ENCODE results near the gene BCL2L15.

The BCL2L15 gene

DNA sequence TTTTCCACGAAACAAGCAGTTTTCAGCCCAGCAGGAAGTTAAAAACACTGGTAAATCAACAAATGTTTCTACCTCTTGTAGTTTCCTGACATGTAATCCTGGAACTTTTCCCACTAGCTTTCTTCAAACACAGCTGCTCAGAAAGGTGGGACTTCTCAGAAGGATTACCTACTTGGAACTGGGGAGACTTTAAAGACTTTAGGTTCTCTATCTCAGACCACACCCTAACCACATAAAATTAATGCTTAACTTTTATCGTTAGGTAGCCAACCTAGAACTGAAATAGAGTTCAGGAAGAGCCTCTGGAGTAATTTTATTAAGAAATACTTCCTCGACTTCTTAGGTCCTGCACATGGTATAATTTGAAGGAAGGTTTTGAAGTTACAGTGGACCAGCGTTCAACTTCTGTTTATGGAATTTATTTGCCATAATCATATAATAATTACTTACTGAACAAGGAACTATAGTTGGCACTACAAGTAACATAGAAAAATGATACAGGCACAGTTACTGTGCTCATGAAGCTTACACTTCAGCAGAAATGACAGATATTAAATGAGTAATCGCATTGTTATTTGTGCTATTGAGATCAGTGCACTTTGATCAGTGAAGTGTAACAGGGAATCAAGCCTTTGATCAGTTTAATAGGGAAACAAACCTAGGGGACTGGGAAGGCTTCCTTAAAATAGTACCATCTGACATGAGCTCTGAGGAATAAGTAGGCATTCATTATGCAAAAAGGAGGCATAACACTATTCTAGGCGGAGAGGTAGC, at the start of gene BCL2L15:
TSS of gene BCL2L15 (minus strand) at position 180 of the 774 bp plus-strand sequence. CDS start 206 bp downstream, outside the sequence.
- no peak for DNase-seq (ENCODE audit: low spot score)

- DNase-seq (ENCODE audit: low spot score): no peak
Observed at GRCh38 chr1:113937146-113937545, 49.8 kb upstream of the BCL2L15 start.

- no peak for DNase-seq (ENCODE audit: low spot score)
Observed at GRCh38 chr1:113935970-113936369, 48.6 kb upstream of the BCL2L15 start.

DNA sequence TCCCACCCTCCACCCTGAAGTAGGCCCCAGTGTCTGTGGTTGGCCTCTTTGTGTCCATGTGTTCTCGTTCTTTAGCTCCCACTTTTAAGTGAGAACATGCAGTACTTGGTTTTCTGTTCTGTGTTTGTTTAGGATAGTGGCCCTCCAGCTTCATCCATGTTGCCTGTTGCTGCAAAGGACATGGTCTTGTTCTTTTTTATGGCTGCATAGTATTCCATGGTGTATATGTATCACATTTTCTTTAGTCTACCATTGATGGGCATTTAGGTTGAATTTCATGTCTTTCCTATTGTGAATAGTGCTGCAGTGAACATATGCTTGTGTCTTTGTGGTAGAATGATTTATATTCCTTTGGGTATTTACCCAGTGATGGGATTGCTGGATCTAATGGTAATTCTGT, 47.8 kb upstream of the BCL2L15 start:
- no peak for DNase-seq (ENCODE audit: low spot score)

DNA sequence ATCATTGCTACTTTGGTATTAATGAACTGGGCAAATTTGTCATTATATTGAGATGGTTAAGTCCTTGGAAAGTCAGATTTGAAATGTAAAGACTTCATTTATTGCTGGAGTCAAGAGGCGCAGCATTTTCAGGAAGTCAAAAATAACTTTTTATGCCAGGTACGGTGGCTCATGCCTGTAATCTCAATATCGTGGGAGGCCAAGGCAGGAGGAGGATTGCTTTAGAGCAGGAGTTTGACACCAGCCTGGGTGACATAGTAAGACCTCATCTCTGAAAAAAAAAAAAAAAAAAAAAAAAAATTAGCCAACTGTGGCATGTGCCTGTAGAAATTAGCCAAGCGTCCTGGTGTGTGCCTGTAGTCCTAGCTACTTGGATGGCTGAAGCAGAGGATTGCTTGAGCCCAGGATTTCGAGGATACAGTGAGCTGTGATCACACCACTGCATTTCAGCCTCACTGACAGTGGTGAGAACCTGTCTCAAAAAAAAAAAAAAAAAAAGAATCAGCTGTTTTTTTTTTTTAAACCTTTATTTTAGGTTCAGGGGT, 47.2 kb upstream of the BCL2L15 start:
- DNase-seq (ENCODE audit: low spot score): no peak

DNA sequence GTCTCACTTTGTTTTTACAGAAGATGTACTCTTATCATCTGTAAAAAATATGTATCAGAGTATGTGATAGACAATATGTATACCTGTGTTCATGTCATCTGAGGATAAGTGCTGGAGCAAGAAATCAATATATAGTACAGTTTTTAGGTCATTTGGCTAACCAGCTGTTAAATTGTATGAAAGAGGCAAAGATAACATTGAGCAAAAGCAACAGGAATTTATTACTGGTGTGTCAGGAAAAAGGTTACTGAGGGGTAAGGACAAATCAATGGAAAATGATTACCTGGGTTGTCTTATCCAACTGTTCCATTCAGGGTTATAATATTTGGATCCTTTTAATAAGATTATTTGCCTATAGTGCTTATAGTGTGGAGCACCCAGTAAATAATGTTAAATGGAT, 46.6 kb upstream of the BCL2L15 start:
- DNase-seq (ENCODE audit: low spot score): no peak

DNA sequence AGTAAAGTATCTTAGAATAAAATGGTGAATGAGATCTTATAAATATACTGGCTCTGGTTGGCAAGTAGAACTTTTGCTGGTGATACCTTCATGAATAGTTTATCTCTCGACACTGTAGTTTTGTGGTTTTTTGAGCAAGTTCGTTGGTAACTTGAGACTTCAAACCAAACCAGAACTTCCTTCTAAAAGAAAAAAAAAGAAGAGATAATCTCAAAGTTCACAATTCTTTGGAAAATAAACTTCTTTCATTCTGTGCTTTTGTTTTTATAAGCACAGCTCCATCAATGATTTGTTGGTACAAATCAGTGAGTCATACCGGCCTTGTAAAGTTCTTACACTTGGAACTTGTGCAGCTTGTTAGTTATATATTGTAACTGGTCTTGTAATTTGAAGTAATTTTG, 44.1 kb upstream of the BCL2L15 start:
- peak; percentile 17 for DNase-seq (ENCODE audit: low spot score)

DNA sequence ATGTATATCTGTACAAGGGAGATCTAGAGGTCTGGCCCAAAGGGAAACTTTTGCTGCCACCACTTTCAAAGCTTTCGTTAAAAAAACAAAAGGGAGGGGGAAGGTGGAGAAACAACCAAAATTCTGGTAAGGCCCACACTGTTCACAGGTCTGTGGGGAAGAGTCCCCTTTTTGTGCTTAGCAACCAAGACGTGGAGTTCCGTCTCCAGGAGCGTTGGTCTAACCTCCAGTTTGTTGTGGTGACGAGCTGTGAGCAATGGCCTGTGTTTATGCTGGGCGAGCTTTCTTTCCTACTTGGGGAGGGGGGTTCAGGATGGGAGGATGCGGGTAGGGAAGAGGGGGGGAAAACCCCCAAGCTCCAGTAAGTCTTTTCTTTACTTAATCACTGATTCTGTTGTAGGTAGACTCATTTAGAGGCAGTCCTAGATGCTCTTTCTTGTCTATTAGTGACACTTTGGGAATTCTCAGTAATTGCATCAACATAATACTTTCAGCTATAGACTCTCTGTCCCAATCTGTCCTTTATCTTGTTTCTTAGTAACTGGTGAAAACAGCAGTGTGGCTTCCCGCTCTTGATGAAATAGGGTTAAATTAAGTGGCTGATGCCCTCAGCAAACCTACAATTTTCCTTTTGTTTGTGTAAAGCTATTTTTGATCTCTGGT, 43.2 kb upstream of the BCL2L15 start:
- DNase-seq (ENCODE audit: low spot score): peak; percentile 39

DNA sequence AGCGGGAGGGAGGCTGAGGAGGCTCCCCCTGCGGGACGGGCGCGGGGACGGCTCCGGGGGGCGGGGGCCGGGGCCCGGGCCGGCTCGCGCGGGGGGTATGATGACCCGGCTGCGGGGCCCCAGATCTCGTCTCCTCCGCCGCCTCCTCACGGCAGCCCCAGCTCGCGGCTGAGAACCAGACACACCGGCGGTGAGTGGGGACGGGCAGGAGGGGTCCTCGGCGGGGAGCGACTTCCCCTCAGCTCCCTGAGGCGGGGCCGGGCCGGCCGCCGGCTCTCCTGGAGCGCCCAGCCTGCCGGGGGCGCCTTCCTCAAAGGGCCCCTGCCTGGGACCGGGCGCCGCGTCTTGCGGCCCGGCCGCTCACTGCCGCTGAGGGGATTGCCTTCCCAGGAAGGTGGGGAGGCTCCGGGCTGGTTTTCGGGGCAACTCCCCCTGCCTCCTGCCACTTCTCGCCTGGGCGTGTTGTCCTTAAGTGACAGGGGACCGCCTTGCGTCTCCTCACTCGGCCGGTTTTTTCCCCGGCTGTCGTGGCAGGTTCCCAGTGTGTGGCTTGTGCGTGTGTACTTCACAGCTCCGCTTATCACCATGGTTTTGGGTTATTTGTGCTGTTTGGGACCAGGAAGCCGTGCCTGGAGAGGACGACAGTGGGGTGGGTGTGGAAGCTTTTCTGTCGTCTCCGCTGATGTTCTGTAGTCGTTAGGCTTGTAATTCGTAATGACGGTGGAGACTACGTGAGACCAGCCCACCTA, 42.5 kb upstream of the BCL2L15 start:
- DNase-seq (ENCODE audit: low spot score): peak; percentile 78

DNA sequence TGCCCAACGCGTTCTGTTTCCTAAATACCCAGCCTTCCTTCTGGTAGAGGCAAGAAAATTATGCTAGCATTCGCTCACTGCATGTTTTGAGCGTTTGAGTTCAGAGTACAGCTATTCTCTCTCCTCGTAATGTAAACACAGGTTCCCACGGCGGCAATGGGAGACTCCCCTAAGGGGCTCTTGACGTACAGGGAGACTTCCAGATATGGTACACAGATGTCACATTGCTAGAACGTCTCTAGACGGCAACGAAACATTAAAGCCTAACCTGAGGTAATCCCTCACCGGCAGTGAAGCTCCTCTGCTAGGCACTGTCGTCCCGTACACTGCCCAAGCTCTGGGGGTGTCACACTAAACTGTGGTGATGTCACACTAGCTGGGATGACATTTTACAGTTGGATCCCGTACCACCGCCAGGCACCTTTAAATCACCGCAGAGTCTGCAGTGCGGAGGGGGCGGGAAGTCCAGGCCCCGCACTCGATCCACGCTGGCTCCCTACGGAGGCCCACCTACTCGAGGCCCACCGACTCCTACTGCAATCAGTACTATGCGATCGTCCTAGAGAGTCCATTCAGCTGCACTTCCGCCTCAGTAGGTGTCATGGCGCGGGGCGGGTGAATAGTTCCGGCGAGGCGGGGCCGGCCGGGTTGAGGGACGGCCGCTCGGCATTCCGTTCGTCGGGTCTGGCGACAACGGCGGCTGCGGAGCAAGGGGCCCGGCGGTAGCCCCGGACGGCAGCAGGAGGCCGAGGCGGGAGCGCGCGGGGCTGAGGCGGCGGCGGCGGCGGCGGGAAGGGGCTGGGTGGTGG, 41.8 kb upstream of the BCL2L15 start, which contains the start of gene HIPK1:
TSS of gene HIPK1 (plus strand) at position 384 of the 809 bp plus-strand sequence.
- peak; percentile 96 for DNase-seq (ENCODE audit: low spot score)

- peak; percentile 15 for DNase-seq (ENCODE audit: low spot score)
Observed at GRCh38 chr1:113928187-113928930, 41.0 kb upstream of the BCL2L15 start.

GRCh38 chr1:113924473-113924872, 37.1 kb upstream of the BCL2L15 start:
- no peak for DNase-seq (ENCODE audit: low spot score)

DNA sequence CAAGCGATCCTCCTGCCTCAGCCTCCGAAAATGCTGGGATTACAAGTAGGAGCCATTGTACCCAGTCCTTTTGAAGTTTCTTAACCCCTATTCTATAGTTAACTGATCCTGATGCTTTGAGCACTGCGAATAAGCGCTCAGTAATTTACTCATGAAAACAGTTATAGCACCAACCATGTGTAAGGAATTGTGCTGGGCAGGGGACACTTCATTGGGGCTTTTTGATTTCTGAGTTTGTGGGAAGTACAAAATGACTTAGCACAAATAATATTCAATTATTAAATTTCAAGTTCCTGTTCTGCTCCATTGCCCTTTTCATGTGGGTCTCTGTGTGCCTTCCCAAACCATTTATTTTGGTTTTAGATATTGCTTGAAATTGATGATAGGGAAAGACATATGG, 35.6 kb upstream of the BCL2L15 start:
- DNase-seq (ENCODE audit: low spot score): no peak

DNA sequence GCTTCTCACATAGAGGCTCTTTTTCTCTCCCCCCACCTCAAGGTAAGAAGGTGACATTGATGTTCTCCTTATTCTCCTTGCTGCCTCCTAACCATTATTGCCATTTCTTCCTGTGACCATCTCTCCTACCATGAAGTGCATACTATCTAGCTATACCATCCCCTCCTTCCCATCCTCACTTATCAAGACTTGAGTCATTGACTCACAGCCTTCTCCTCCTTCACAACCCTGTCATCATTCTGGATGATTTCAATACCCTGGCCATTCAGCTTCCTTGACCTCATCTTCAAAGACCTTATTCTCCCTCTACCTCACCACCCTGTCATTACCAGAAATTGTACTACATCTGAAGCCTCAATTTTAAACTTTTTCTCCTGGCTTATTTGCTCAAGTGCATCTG, 30.9 kb upstream of the BCL2L15 start:
- no peak for DNase-seq (ENCODE audit: low spot score)

GRCh38 chr1:113917400-113918082, 30.2 kb upstream of the BCL2L15 start:
- no peak for DNase-seq (ENCODE audit: low spot score)

- DNase-seq (ENCODE audit: low spot score): no peak
Observed at GRCh38 chr1:113916974-113917373, 29.6 kb upstream of the BCL2L15 start.

- no peak for DNase-seq (ENCODE audit: low spot score)
Observed at GRCh38 chr1:113913887-113914664, 26.7 kb upstream of the BCL2L15 start.

DNA sequence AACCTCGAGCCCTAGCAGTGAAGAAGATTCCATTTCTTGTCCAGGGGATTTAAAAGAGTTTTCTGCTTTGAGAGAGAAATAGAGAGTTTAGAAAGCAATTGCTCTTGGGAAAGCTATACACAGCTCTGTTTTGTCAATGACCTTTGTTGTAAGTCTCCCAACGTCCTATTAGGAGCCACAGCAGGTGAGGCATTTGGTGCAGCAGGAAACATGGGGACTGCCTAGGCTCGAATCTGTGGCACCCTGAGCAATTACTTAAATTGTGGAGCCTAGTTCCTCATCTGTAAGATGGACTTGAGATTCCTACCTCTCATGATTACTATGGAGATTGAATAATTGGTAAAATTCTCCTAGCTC, 25.9 kb upstream of the BCL2L15 start:
- no peak for DNase-seq (ENCODE audit: low spot score)

DNA sequence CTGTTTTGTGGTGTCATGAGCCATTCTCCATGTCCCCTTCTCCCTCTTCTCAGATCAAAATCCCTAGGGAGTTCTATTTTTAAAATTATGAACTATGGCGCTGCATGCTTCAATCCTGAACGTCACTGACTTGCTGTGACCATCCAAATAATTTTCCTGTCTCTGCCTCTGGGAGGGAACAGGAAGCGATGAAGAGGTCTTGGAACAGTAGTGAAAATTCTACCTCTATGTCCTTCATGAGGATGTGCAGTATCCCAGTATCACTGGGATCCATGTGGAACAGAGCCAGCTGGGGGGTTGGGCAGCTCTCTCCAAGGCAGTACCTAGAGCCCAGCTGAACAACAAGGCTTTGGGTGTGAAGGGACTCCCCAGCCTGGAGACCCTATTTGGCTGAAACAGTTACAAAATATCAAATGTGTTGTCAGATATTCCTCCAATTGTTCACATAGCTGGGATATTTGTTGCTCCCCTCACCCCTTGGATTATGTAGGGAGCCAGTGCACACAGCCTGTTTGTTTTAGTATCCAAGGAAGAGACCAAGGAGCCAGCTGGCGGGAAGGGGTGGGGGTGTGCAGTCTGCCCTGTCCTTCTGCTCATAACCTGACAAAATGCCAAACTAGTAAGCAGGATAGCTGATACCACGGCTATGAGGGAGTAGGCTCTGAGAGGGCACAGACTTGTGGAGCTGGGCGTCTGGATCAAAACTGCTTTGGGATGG, 25.4 kb upstream of the BCL2L15 start:
- peak; percentile 68 for DNase-seq (ENCODE audit: low spot score)
